Keratinocyte (primary cell): ENCODE data around the gene NALCN. TPM values are rescaled to one million over a fixed set of nuclear protein-coding genes. Genes with fewer than 3 reads are reported as not detected.

Source experiments
- DNase-seq: peaks from one replicate; pipeline ENCODE4 v3.0.0-alpha.2; 2011; ENCODE audit warnings: low read depth, missing footprints, low spot score
- FAIRE-seq: peaks from 2 replicates; lab custom pipeline; 2011; peaks lifted over from hg19 to GRCh38; lab: Jason Lieb, UNC
- H2AFZ ChIP-seq: 2 replicates; pipeline ENCODE4 v1.6.0; 2012; ENCODE audit warnings: low read length, control low read depth, inconsistent platforms; ENCODE audit not compliant: control insufficient read depth
- H3K27ac ChIP-seq: 2 replicates; pipeline ENCODE4 v1.5.1; 2011; ENCODE audit warnings: low read length; ENCODE audit not compliant: control insufficient read depth, insufficient read depth
- H3K27me3 ChIP-seq: 3 replicates; pipeline ENCODE4 v1.6.0; 2011; ENCODE audit warnings: low read length; ENCODE audit not compliant: control insufficient read depth, insufficient read depth; ENCODE audit errors: extremely low read depth
- H3K36me3 ChIP-seq, 2 experiments: 2 replicates in 1 of 2; 3 replicates in 1 of 2; pipeline ENCODE4 v1.5.1; 2011; ENCODE audit warnings: low read length in 2 of 2, mild to moderate bottlenecking in 1 of 2; ENCODE audit not compliant: control insufficient read depth in 2 of 2, insufficient read depth in 2 of 2; ENCODE audit errors: extremely low read depth in 1 of 2
- H3K4me1 ChIP-seq: 3 replicates; pipeline ENCODE4 v1.5.1; 2011; ENCODE audit warnings: low read length; ENCODE audit not compliant: control insufficient read depth, insufficient read depth; ENCODE audit errors: extremely low read depth
- H3K4me2 ChIP-seq: 3 replicates; pipeline ENCODE4 v1.6.0; 2011; ENCODE audit warnings: low read depth, low read length; ENCODE audit not compliant: control insufficient read depth, insufficient read depth; ENCODE audit errors: extremely low read depth
- H3K4me3 ChIP-seq, 3 experiments: fragments of 200-600 bp in 1 of 3; sonication (generic) in 1 of 3; 2 replicates in 2 of 3; 3 replicates in 1 of 3; pipeline ENCODE4 v1.5.1; 2011 to 2016; ENCODE audit warnings: low read length in 3 of 3, mild to moderate bottlenecking in 3 of 3, control low read depth in 2 of 3, inconsistent platforms in 1 of 3, low read depth in 1 of 3, mixed read lengths in 1 of 3, mixed run types in 1 of 3, moderate library complexity in 1 of 3; ENCODE audit not compliant: control insufficient read depth in 2 of 3, insufficient read depth in 2 of 3; ENCODE audit errors: extremely low read depth in 1 of 3
- H3K79me2 ChIP-seq: 2 replicates; pipeline ENCODE4 v1.6.0; 2012; ENCODE audit warnings: low read length; ENCODE audit not compliant: control insufficient read depth, insufficient read depth
- H3K9ac ChIP-seq: 3 replicates; pipeline ENCODE4 v1.6.0; 2011; ENCODE audit warnings: low read length; ENCODE audit not compliant: control insufficient read depth, insufficient read depth; ENCODE audit errors: extremely low read depth
- H3K9me1 ChIP-seq: 3 replicates; pipeline ENCODE4 v1.6.0; 2011; ENCODE audit warnings: low read length; ENCODE audit not compliant: control insufficient read depth, insufficient read depth; ENCODE audit errors: extremely low read depth
- H3K9me3 ChIP-seq: 2 replicates; pipeline ENCODE4 v1.5.1; 2012; ENCODE audit warnings: low read depth, low read length; ENCODE audit not compliant: control insufficient read depth
- H4K20me1 ChIP-seq: 3 replicates; pipeline ENCODE4 v1.6.0; 2011; ENCODE audit warnings: low read length; ENCODE audit not compliant: control insufficient read depth, insufficient read depth; ENCODE audit errors: extremely low read depth
- CTCF ChIP-seq, 3 experiments: IDR thresholded peaks in 1 of 3; conservative IDR thresholded peaks in 1 of 3; optimal IDR thresholded peaks in 1 of 3; 2 replicates in 2 of 3; 3 replicates in 1 of 3; pipeline versions ENCODE3 to v1.5.1; 2011; ENCODE audit warnings: low read length in 3 of 3, mild to moderate bottlenecking in 3 of 3, moderate library complexity in 2 of 3, control low read depth in 1 of 3, inconsistent platforms in 1 of 3; ENCODE audit not compliant: insufficient read depth in 2 of 3; ENCODE audit errors: extremely low read depth in 1 of 3
- EZH2 ChIP-seq: IDR thresholded peaks from one replicate; pipeline ENCODE4 v1.6.1; 2012; ENCODE audit warnings: inconsistent platforms, mild to moderate bottlenecking, low read length, moderate library complexity
- dilution Hi-C: fragments of 300-500 bp; cut with MboI; formaldehyde crosslinking; loops from one replicate; pipeline ENCODE4 v1.7.0; 2020; ENCODE audit warnings: low sequenced_read_pairs; ENCODE audit not compliant: extremely low pct_ligation_motif_present
- polyA plus RNA-seq, 5 experiments: library from polyadenylated mRNA; depleted of rRNA in 3 of 5; stranded (reverse) in 3 of 5; stranded (forward) in 1 of 5; unstranded in 1 of 5; fragments of >200 nt; gene quantifications; 1 replicate in 1 of 5; 2 replicates in 3 of 5; 3 replicates in 1 of 5; pipeline versions ENCODE4 v1.2.1 to v1.2.3, GENCODE V29; 2011 to 2012; ENCODE audit warnings: missing spikeins in 2 of 5, low read depth in 1 of 5, low replicate concordance in 1 of 5

The NALCN gene
- polyA plus RNA-seq, 1 donor (not counting 4 experiments of a cell fraction or from before 2014, with no cell fraction given), result 0.16 TPM

- Histone ChIP-seq H3K9me3 (no peaks in the 10 kb centered on the region), H3K4me1 (no peaks in the 10 kb centered on the region), H3K79me2 (no peaks in the 10 kb centered on the region), H3K27me3 (no peaks in the 10 kb centered on the region), H3K27ac (no peak overlapping the region), H3K4me2 (no peak overlapping the region), H3K36me3 (no peaks in the 10 kb centered on the region), H3K4me3 (no peak overlapping the region), H3K9me1 (no peaks in the 10 kb centered on the region), H2AFZ (no peak overlapping the region), H3K9ac (no peak overlapping the region), H4K20me1 (no peaks in the 10 kb centered on the region)
- FAIRE-seq (no peak), DNase-seq (no peak)
- TF ChIP-seq EZH2, result no peak
- no peak for TF ChIP-seq CTCF (optimal IDR thresholded peaks at IDR 0.05 in 1 of 3, IDR thresholded peaks at IDR 0.05 in 1 of 3, conservative IDR thresholded peaks at IDR 0.05 in 1 of 3; ENCODE audit: extremely low read depth in 1 of 3, insufficient read depth in 2 of 3, low read length in 3 of 3)
- dilution Hi-C loops, result no loop called here
Observed at GRCh38 chr13:101382086-101382485, 34.2 kb downstream of the NALCN start.

GRCh38 chr13:101360525-101360924 is 55.8 kb downstream of the NALCN start:
- H3K36me3 ChIP-seq, result no peaks in the 10 kb centered on the region
- H3K27ac ChIP-seq, result no peak overlapping the region
- H3K4me2 ChIP-seq, result no peak overlapping the region
- H2AFZ ChIP-seq, result no peak overlapping the region
- dilution Hi-C loops, result no loop called here
- H3K9me1 ChIP-seq, result no peaks in the 10 kb centered on the region
- H3K27me3 ChIP-seq, result no peaks in the 10 kb centered on the region
- TF ChIP-seq EZH2, result no peak
- no peak for TF ChIP-seq CTCF (optimal IDR thresholded peaks at IDR 0.05 in 1 of 3, IDR thresholded peaks at IDR 0.05 in 1 of 3, conservative IDR thresholded peaks at IDR 0.05 in 1 of 3; ENCODE audit: extremely low read depth in 1 of 3, insufficient read depth in 2 of 3, low read length in 3 of 3)
- no peak overlapping the region for H3K4me3 ChIP-seq
- FAIRE-seq (no peak), DNase-seq (no peak)
- H3K9ac ChIP-seq, result no peak overlapping the region
- no peaks in the 10 kb centered on the region for H3K9me3 ChIP-seq
- no peaks in the 10 kb centered on the region for H3K4me1 ChIP-seq
- no peaks in the 10 kb centered on the region for H4K20me1 ChIP-seq
- H3K79me2 ChIP-seq, result no peaks in the 10 kb centered on the region
